ENCODE data around the gene ACADL. TPM values are rescaled to one million over a fixed set of nuclear protein-coding genes. Genes with fewer than 3 reads are reported as not detected.

Gene ACADL
- total RNA-seq, 1 donor from 2014 or later, result 3.6 TPM

DNA sequence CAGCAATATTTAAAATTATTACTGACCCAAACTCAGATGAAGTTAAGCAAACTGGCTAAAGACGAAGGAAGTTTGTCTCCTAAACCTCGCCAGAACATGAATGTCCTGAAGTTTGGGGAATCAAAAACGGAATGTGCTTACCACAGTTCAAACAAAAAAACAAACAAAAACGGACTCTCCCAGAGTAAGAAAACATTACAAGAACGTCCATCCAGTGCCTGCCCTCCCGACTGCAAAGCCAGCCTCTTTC is 55.1 kb downstream of the ACADL start:
- no peak for DNase-seq

DNA sequence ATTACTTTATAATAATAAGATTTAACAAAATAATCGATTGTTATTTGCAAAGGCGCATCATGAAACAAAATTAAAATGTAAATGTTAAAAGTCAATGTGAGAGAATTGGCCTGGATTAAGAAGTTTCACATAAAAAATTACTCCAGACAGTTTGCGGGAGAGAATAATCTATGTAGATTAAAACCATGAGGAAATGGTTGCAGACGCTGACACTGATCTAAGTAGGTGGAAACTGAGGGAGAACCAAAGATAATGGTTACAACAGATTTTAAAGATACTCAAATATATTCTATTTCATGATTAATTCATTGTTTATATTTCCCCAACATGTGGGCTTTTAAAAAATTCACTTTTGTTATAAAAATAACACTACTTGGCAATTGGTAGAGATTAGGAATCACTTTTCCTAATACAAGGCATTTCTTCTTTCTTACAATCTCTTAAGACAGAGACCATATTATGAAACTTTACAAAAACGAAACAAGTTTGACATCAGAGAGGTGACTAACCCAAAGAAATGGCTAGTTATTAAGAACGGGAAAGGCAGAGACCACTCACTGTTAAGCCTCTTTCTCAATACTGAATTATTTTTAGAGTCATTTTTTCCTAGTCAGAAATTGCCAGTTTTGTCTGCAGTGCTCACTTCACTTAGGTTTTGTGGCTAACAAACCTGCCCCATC is 55.6 kb downstream of the ACADL start:
- peak; percentile 75 for DNase-seq

DNA sequence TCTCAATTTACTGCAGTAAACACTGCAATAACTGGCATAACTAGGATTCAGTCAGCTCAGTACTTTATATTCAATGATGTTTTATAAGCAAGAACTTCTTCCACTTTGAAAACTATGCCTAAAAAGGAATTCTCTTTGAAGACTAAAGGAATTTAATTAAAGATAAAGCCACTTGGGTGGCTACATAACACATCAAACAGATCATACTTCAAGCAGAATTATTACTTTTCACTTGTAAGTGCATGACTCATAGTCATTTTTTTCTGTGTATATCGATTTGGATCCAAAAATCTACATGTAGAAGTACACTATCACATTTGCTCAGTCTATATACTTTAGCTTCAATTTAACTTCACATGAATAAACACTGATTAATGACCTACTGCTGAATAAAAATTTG is 58.0 kb downstream of the ACADL start:
- no peak for DNase-seq

DNA sequence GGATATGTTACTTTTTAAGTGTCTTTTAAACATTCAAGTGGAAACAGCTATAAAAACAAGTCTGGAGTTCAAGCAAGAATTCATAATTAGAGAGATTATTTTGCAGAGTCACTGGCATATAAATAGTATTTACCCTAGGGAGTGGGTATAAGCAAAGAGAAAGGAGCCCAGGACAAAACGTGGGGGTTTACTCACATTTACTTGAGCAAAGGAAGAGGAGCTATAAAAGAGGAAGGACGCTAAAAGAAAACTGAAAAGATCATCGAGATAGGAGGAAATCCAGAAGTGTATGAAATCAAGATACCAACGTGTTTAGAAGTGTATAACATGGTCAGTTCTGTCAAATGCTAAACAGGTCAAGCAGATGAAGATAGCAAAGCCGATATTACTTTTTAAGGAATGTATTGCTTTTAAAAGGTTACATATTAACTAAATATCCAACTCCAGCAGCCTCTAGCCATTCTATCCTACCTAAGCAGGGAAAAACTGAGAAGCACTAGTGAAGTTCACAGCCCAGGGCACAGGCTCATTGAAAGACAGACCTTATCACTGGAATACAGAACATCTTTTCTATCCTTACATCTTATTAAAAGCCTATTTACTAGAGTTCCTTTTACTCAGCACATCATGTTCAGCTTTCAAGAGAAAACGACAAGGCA is 62.7 kb downstream of the ACADL start:
- DNase-seq, result no peak

DNA sequence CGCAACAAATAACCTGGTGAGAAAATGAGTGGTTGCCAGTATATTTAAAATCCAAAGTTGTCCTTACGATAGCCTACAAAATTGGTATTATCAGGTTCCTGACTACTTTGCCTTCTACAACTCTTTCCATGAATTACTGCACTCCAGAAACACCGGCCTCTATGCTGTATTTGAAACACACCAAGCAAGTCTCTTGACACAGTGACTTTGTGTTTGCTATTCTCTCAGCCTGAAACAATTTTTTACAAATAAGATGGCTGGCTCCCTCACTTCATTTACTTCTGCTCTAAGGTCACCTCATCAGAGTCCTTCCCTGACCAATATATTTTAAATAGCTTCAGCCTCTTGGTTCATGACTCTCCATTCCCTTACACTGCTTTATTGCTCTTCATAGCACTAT is 66.2 kb downstream of the ACADL start:
- DNase-seq, result no peak

DNA sequence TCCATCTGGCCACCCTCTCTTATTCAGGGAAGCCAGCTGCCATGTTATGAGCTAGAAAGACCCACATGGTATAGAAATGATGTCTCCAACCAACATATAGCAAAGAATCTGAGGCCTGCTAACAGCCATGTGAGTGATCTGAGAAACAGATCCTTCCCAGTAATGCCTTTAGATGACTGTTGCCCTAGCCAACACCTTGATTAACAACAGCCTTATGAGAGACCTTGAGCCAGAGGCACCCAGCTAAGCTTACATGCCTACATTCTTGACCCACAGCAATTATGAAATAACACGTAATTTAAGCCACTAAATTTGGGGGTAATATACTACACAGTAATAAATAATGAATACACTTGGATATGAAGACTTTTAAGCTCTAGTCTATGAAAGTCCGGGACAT is 67.0 kb downstream of the ACADL start:
- DNase-seq, result no peak

DNA sequence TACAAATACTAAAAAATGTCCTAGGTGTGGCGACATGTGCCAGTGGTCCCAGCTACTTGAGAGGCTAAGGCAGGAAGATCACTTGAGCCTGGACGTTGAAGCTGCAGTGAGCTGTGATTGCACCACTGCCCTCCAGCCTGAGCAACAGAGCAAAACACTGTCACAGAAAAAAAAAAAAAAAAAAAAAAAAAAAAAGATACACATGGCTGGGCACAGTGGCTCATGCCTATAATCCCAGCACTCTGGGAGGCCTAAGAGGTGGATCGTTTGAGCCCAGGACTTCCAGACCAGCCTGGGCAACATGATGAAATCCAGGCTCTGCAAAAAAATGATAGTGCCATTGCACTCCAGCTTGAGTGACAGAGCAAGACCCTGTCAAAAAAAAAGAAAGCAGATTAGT is 67.7 kb downstream of the ACADL start:
- DNase-seq, result no peak

DNA sequence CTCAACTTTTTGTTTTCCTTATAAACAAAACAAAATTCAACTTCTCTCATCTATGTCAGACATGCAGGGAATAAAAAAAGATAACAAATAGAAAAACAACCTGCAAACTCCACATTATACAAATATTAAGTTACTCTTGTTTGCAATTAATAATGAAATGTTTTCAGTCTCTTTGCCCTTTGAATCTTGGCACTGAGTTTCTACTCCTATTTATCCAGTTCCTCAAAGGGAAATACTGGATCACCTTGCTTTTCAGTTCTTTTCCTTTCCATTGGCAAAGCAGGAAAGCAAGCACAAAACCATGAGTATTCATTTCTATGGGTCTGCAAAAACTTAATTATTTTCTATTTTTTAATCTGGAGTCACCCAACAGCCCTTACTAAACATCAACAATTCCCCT is 77.6 kb downstream of the ACADL start:
- no peak for DNase-seq

Small RNA genes lying within 50 kb of the gene (small RNA-seq; reads per million reads assigned to genes)
- not detected for gene RF00019 (ENCODE audit: low replicate concordance)

Other genes with a start within 250 kb of the ACADL start
- gene RPE, start 222.8 kb downstream of the ACADL start, total RNA-seq, result 49.7 TPM
- gene KANSL1L, start 54.0 kb downstream of the ACADL start, total RNA-seq, result 49.1 TPM
- 926 TPM for gene MYL1, start 89.7 kb upstream of the ACADL start, total RNA-seq

Measured in skin of body (tissue), 3 donors.